GM12892 (cell line): ENCODE results near the gene MGMT.

Experiments used
- POLR2A ChIP-seq: IDR thresholded peaks from 2 replicates; pipeline ENCODE4 v1.6.1; 2011; ENCODE audit warnings: low read depth, low read length, control low read depth
- POLR2AphosphoS5 ChIP-seq: IDR thresholded peaks from 2 replicates; pipeline ENCODE4 v1.6.1; 2011; ENCODE audit warnings: low read depth, low read length, control low read depth

DNA sequence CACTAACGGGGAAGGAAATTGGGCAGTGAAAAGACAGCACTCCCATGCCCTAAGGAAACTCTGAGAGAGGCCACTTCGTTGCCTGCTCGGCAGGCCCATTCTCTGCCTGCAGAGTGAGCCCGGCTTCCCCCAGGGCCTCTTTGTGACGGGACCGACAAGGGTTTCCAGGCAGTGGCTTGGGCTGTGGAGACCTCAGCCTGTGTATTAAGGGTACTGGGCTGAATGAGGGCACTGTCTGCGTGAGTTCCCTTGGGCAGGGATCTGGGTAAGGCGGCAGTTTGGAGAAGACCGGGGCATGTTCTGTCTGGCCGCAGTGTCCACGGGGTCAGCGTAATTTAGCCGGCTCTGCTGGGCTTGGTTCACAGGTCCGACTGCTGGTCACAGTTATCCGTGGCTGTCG lies 237.2 kb downstream of the MGMT start:
- no peak for TF ChIP-seq POLR2A
- TF ChIP-seq POLR2AphosphoS5, result no peak
